ENCODE measurements around the gene PHGDH.
"Not testable (repeated sequence)": the region's sequence is repeated elsewhere in the genome, so short reads cannot be mapped to it uniquely, and the experiment has no call there.

The PHGDH gene

GRCh38 chr1:119689511-119689910 lies 22.2 kb upstream of the PHGDH start:
- no peak overlapping the region for H3K4me3 ChIP-seq (ENCODE audit: control insufficient read depth, low read depth, low read length)
- no peak for TF ChIP-seq CTCF (conservative IDR thresholded peaks at IDR 0.05; ENCODE audit: control insufficient read depth, insufficient read depth, low read depth, low read length)
- DNase-seq (ENCODE audit: low read depth): no peak

GRCh38 chr1:119696863-119697262 lies 14.9 kb upstream of the PHGDH start:
- H3K4me3 ChIP-seq (ENCODE audit: control insufficient read depth, low read depth, low read length); DNase-seq (ENCODE audit: low read depth): not testable (repeated sequence)

GRCh38 chr1:119697598-119697997 lies 14.1 kb upstream of the PHGDH start:
- no peak for DNase-seq (ENCODE audit: low read depth)
- H3K4me3 ChIP-seq (ENCODE audit: control insufficient read depth, low read depth, low read length): no peak overlapping the region
- TF ChIP-seq CTCF (conservative IDR thresholded peaks at IDR 0.05; ENCODE audit: control insufficient read depth, insufficient read depth, low read depth, low read length): no peak

- TF ChIP-seq CTCF (conservative IDR thresholded peaks at IDR 0.05; ENCODE audit: control insufficient read depth, insufficient read depth, low read depth, low read length): no peak
- no peak for DNase-seq (ENCODE audit: low read depth)
- no peak overlapping the region for H3K4me3 ChIP-seq (ENCODE audit: control insufficient read depth, low read depth, low read length)
These were observed 11.4 kb upstream of the PHGDH start for GRCh38 chr1:119700326-119700725.

GRCh38 chr1:119701659-119702058 lies 10.1 kb upstream of the PHGDH start:
- no peak for TF ChIP-seq CTCF (conservative IDR thresholded peaks at IDR 0.05; ENCODE audit: control insufficient read depth, insufficient read depth, low read depth, low read length)

GRCh38 chr1:119702384-119702783 lies 9.3 kb upstream of the PHGDH start:
- peak; percentile 95 for DNase-seq (ENCODE audit: low read depth)
- TF ChIP-seq CTCF (conservative IDR thresholded peaks at IDR 0.05; ENCODE audit: control insufficient read depth, insufficient read depth, low read depth, low read length): no peak
- H3K4me3 ChIP-seq (ENCODE audit: control insufficient read depth, low read depth, low read length): no peak overlapping the region

More at GRCh38 chr1:119701659-119702058, 10.1 kb upstream of the PHGDH start:
- DNase-seq (ENCODE audit: low read depth): no peak
- H3K4me3 ChIP-seq (ENCODE audit: control insufficient read depth, low read depth, low read length): no peak overlapping the region

- DNase-seq (ENCODE audit: low read depth): no peak
- H3K4me3 ChIP-seq (ENCODE audit: control insufficient read depth, low read depth, low read length): no peak overlapping the region
- no peak for TF ChIP-seq CTCF (conservative IDR thresholded peaks at IDR 0.05; ENCODE audit: control insufficient read depth, insufficient read depth, low read depth, low read length)
These were observed 7.9 kb upstream of the PHGDH start for GRCh38 chr1:119703666-119704450.

GRCh38 chr1:119706599-119706998 lies 5.1 kb upstream of the PHGDH start:
- not testable (repeated sequence) for H3K4me3 ChIP-seq (ENCODE audit: control insufficient read depth, low read depth, low read length); DNase-seq (ENCODE audit: low read depth)

GRCh38 chr1:119711356-119711803 lies 354 bp upstream of the PHGDH start:
- DNase-seq (ENCODE audit: low read depth): not testable (repeated sequence)
- H3K4me3 ChIP-seq (ENCODE audit: control insufficient read depth, low read depth, low read length): peak overlapping the region; percentile 92

Measured in fibroblast of mammary gland (primary cell).